CD8-positive, alpha-beta memory T cell (primary cell): ENCODE data around the gene ACTRT2. TPM values are rescaled to one million over a fixed set of nuclear protein-coding genes. Genes with fewer than 3 reads are reported as not detected.

ENCODE experiments used
- CTCF ChIA-PET: fragments of 350-600 bp; sonication (Branson Sonifier 250); formaldehyde crosslinking; loops from one replicate; lab custom pipeline; 2021; ENCODE audit warnings: antibody characterized with exemption; lab: Charles Lee
- POLR2A ChIA-PET: fragments of 350-600 bp; sonication (Branson Sonifier 250); formaldehyde crosslinking; loops from one replicate; lab custom pipeline; 2021; ENCODE audit warnings: antibody characterized with exemption; lab: Charles Lee
- DNase-seq, 5 donors: peaks; one replicate each; pipeline versions ENCODE4 v3.0.0 to v3.0.0-alpha.2; 2020 to 2022; ENCODE audit warnings: mixed read lengths in 1 of 5
- H3K27ac ChIP-seq: one replicate; pipeline ENCODE4 v1.7.0; 2013; ENCODE audit warnings: low read depth, mild to moderate bottlenecking, low read length, moderate library complexity
- H3K27me3 ChIP-seq: 2 replicates; pipeline ENCODE4 v1.7.0; 2013; ENCODE audit warnings: low read length, mild to moderate bottlenecking; ENCODE audit not compliant: insufficient read depth, poor library complexity, severe bottlenecking
- H3K36me3 ChIP-seq: 2 replicates; pipeline ENCODE4 v1.7.0; 2013; ENCODE audit warnings: mild to moderate bottlenecking, low read length, moderate library complexity; ENCODE audit not compliant: insufficient read depth
- H3K4me1 ChIP-seq: 2 replicates; pipeline ENCODE4 v1.7.0; 2013; ENCODE audit warnings: mild to moderate bottlenecking, low read length, moderate library complexity; ENCODE audit not compliant: insufficient read depth
- H3K4me3 ChIP-seq: 2 replicates; pipeline ENCODE4 v1.7.0; 2013; ENCODE audit warnings: mild to moderate bottlenecking, low read length
- H3K9me3 ChIP-seq: 2 replicates; pipeline ENCODE4 v1.7.0; 2013; ENCODE audit warnings: mild to moderate bottlenecking, low read length
- H3K27ac Mint-ChIP-seq, 8 donors: one replicate each; pipeline ENCODE4 v1.8.0; 2020 to 2021; ENCODE audit warnings: mixed read lengths in 8 of 8, mild to moderate bottlenecking in 6 of 8, inconsistent platforms in 3 of 8, moderate library complexity in 3 of 8
- H3K27me3 Mint-ChIP-seq, 2 donors: one replicate each; pipeline ENCODE4 v1.8.0; 2020 to 2021; ENCODE audit warnings: mixed read lengths in 2 of 2, mild to moderate bottlenecking in 1 of 2, moderate library complexity in 1 of 2
- H3K36me3 Mint-ChIP-seq, 3 donors: one replicate each; pipeline ENCODE4 v1.8.0; 2020 to 2021; ENCODE audit warnings: mixed read lengths in 3 of 3, inconsistent platforms in 1 of 3, mild to moderate bottlenecking in 1 of 3
- H3K4me1 Mint-ChIP-seq, 3 donors: one replicate each; pipeline ENCODE4 v1.8.0; 2020 to 2021; ENCODE audit warnings: mixed read lengths in 3 of 3, inconsistent platforms in 1 of 3, mild to moderate bottlenecking in 1 of 3
- H3K4me3 Mint-ChIP-seq, 7 donors: one replicate each; pipeline ENCODE4 v1.8.0; 2020 to 2021; ENCODE audit warnings: mixed read lengths in 7 of 7, mild to moderate bottlenecking in 6 of 7, moderate library complexity in 4 of 7, inconsistent platforms in 2 of 7
- H3K9me3 Mint-ChIP-seq, 5 donors: one replicate each; pipeline ENCODE4 v1.8.0; 2020 to 2022; ENCODE audit warnings: mixed read lengths in 5 of 5, mild to moderate bottlenecking in 3 of 5, moderate library complexity in 2 of 5, inconsistent platforms in 1 of 5
- polyA plus RNA-seq: library from polyadenylated mRNA; unstranded; fragments of 300-500 nt; fragmentation: Illumina TruSeq; gene quantifications from one replicate; pipeline ENCODE4 v1.2.3, GENCODE V29; 2021
- total RNA-seq, 2 experiments: library from RNA; stranded (reverse); gene quantifications; one replicate each; pipeline ENCODE4 v1.2.3, GENCODE V29; 2021

Gene ACTRT2
- total and polyA plus RNA-seq, 3 experiments from 2014 or later, result not detected

GRCh38 chr1:3003039-3003940 is 18.0 kb upstream of the ACTRT2 start:
- DNase-seq, result no peak
- ChIA-PET CTCF (no interaction called here), POLR2A (no interaction called here)
- H3K9me3 Mint-ChIP-seq, result peaks cover 12 to 19% (median 17%) of the 10 kb centered on the region in 5 donors
- no peak overlapping the region for H3K4me3 Mint-ChIP-seq
- no peak overlapping the region for H3K27ac Mint-ChIP-seq
- Histone ChIP-seq H3K4me1 (no peaks in the 10 kb centered on the region), H3K27ac (no peak overlapping the region), H3K9me3 (no peaks in the 10 kb centered on the region), H3K27me3 (no peaks in the 10 kb centered on the region), H3K4me3 (no peak overlapping the region), H3K36me3 (no peaks in the 10 kb centered on the region)
- peaks cover 5 to 36% of the 10 kb centered on the region in 2 donors for H3K27me3 Mint-ChIP-seq
- no peaks in the 10 kb centered on the region for H3K4me1 Mint-ChIP-seq
- H3K36me3 Mint-ChIP-seq, result no peaks in the 10 kb centered on the region

GRCh38 chr1:3003941-3004270 is 17.4 kb upstream of the ACTRT2 start:
- Histone ChIP-seq H3K36me3 (no peaks in the 10 kb centered on the region), H3K4me1 (no peaks in the 10 kb centered on the region), H3K9me3 (no peaks in the 10 kb centered on the region), H3K27ac (no peak overlapping the region), H3K27me3 (no peaks in the 10 kb centered on the region), H3K4me3 (no peak overlapping the region)
- H3K27me3 Mint-ChIP-seq, result peaks cover 5 to 34% of the 10 kb centered on the region in 2 donors
- ChIA-PET POLR2A (no interaction called here), CTCF (no interaction called here)
- no peak for DNase-seq
- H3K27ac Mint-ChIP-seq, result no peak overlapping the region
- H3K4me3 Mint-ChIP-seq, result no peak overlapping the region
- H3K9me3 Mint-ChIP-seq, result peaks cover 17 to 25% (median 20%) of the 10 kb centered on the region in 5 donors
- H3K4me1 Mint-ChIP-seq, result no peaks in the 10 kb centered on the region
- no peaks in the 10 kb centered on the region for H3K36me3 Mint-ChIP-seq

GRCh38 chr1:3004285-3005205 is 16.7 kb upstream of the ACTRT2 start:
- CTCF ChIA-PET, result no interaction called here
- no peak overlapping the region for H3K4me3 Mint-ChIP-seq
- POLR2A ChIA-PET, result no interaction called here

GRCh38 chr1:3005771-3006170 is 15.5 kb upstream of the ACTRT2 start:
- Histone ChIP-seq H3K4me1 (no peaks in the 10 kb centered on the region), H3K9me3 (no peaks in the 10 kb centered on the region), H3K36me3 (no peaks in the 10 kb centered on the region), H3K27me3 (no peaks in the 10 kb centered on the region), H3K27ac (no peak overlapping the region), H3K4me3 (no peak overlapping the region)
- Mint-ChIP-seq H3K36me3 (no peaks in the 10 kb centered on the region), H3K27me3 (peaks cover 7 to 24% of the 10 kb centered on the region in 2 donors), H3K4me1 (no peaks in the 10 kb centered on the region), H3K4me3 (no peak overlapping the region), H3K27ac (no peak overlapping the region), H3K9me3 (peaks cover 17 to 30% (median 19%) of the 10 kb centered on the region in 5 donors)
- DNase-seq, result no peak
- ChIA-PET CTCF (no interaction called here), POLR2A (no interaction called here)

More at GRCh38 chr1:3004285-3005205, 16.7 kb upstream of the ACTRT2 start:
- H3K27me3 ChIP-seq, result no peaks in the 10 kb centered on the region
- no peaks in the 10 kb centered on the region for H3K4me1 Mint-ChIP-seq
- H3K9me3 ChIP-seq, result no peaks in the 10 kb centered on the region
- no peaks in the 10 kb centered on the region for H3K4me1 ChIP-seq
- no peaks in the 10 kb centered on the region for H3K36me3 Mint-ChIP-seq
- H3K27ac ChIP-seq, result no peak overlapping the region
- peaks cover 17 to 28% (median 20%) of the 10 kb centered on the region in 5 donors for H3K9me3 Mint-ChIP-seq
- no peak overlapping the region for H3K27ac Mint-ChIP-seq
- H3K36me3 ChIP-seq, result no peaks in the 10 kb centered on the region
- DNase-seq, result no peak
- peaks cover 5 to 29% of the 10 kb centered on the region in 2 donors for H3K27me3 Mint-ChIP-seq
- H3K4me3 ChIP-seq, result no peak overlapping the region

GRCh38 chr1:3007298-3008147 is 13.7 kb upstream of the ACTRT2 start:
- H3K9me3 ChIP-seq, result no peaks in the 10 kb centered on the region

GRCh38 chr1:3009021-3009420 is 12.2 kb upstream of the ACTRT2 start:
- H3K4me3 ChIP-seq, result no peak overlapping the region
- no peak overlapping the region for H3K27ac ChIP-seq
- CTCF ChIA-PET, result no interaction called here
- Mint-ChIP-seq H3K4me1 (peaks cover 2 to 5% (median 4%) of the 10 kb centered on the region in 3 donors), H3K27ac (no peak overlapping the region), H3K9me3 (peaks cover 17 to 30% (median 20%) of the 10 kb centered on the region in 5 donors), H3K36me3 (no peaks in the 10 kb centered on the region), H3K27me3 (peaks cover 8 to 31% of the 10 kb centered on the region in 2 donors), H3K4me3 (no peak overlapping the region)
- H3K4me1 ChIP-seq, result no peaks in the 10 kb centered on the region
- H3K9me3 ChIP-seq, result no peaks in the 10 kb centered on the region
- POLR2A ChIA-PET, result no interaction called here
- H3K36me3 ChIP-seq, result no peaks in the 10 kb centered on the region
- no peak for DNase-seq
- H3K27me3 ChIP-seq, result no peaks in the 10 kb centered on the region

More at GRCh38 chr1:3007298-3008147, 13.7 kb upstream of the ACTRT2 start:
- Mint-ChIP-seq H3K27me3 (peaks cover 7 to 26% of the 10 kb centered on the region in 2 donors), H3K27ac (no peak overlapping the region), H3K4me1 (no peaks in the 10 kb centered on the region), H3K9me3 (peaks cover 17 to 30% (median 20%) of the 10 kb centered on the region in 5 donors), H3K36me3 (no peaks in the 10 kb centered on the region), H3K4me3 (peak overlapping the region in 1 of 7 donors; percentile 3)
- ChIA-PET POLR2A (no interaction called here), CTCF (no interaction called here)
- no peak overlapping the region for H3K4me3 ChIP-seq
- no peak overlapping the region for H3K27ac ChIP-seq
- no peak for DNase-seq
- no peaks in the 10 kb centered on the region for H3K4me1 ChIP-seq
- H3K36me3 ChIP-seq, result no peaks in the 10 kb centered on the region
- H3K27me3 ChIP-seq, result no peaks in the 10 kb centered on the region

- Mint-ChIP-seq H3K27ac (no peak overlapping the region), H3K36me3 (no peaks in the 10 kb centered on the region), H3K9me3 (peaks cover 17 to 30% (median 20%) of the 10 kb centered on the region in 5 donors), H3K27me3 (peaks cover 6 to 36% of the 10 kb centered on the region in 2 donors), H3K4me1 (peaks cover 2 to 5% (median 4%) of the 10 kb centered on the region in 3 donors), H3K4me3 (no peak overlapping the region)
- no peaks in the 10 kb centered on the region for H3K36me3 ChIP-seq
- H3K9me3 ChIP-seq, result no peaks in the 10 kb centered on the region
- no peak for DNase-seq
- H3K4me3 ChIP-seq, result no peak overlapping the region
- ChIA-PET CTCF (no interaction called here), POLR2A (no interaction called here)
- no peaks in the 10 kb centered on the region for H3K27me3 ChIP-seq
- no peak overlapping the region for H3K27ac ChIP-seq
- no peaks in the 10 kb centered on the region for H3K4me1 ChIP-seq
These were observed 11.7 kb upstream of the ACTRT2 start for GRCh38 chr1:3009556-3009955.
